GM12874 (cell line): ENCODE results near the gene GTF2F2.

Experiments
- TF ChIP-seq, protein P1 (sequence below): IDR thresholded peaks from 2 replicates; pipeline ENCODE4 v1.5.1; 2011; ENCODE audit warnings: low read depth, mild to moderate bottlenecking, control low read depth, low read length, moderate library complexity; ENCODE audit not compliant: insufficient read depth

Gene GTF2F2

DNA sequence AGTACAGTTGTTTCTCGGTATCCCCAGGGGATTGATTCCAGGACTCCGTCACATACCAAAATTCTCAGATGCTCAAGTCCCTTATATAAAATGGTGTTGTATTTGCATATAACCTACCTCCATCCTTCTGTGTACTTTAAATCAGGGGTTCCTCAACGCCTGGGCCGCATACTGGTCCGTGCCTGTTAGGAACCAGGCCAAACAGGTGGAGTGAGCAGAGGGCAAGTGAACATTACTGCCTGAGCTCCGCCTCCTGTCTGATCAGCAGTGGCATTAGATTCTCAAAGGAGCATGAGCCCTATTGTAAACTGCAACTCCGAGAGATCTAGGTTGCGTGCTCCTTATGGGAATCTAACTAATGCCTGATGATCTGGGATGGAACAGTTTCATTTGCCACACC lies 122.8 kb downstream of the GTF2F2 start:
- TF ChIP-seq, protein P1, sequence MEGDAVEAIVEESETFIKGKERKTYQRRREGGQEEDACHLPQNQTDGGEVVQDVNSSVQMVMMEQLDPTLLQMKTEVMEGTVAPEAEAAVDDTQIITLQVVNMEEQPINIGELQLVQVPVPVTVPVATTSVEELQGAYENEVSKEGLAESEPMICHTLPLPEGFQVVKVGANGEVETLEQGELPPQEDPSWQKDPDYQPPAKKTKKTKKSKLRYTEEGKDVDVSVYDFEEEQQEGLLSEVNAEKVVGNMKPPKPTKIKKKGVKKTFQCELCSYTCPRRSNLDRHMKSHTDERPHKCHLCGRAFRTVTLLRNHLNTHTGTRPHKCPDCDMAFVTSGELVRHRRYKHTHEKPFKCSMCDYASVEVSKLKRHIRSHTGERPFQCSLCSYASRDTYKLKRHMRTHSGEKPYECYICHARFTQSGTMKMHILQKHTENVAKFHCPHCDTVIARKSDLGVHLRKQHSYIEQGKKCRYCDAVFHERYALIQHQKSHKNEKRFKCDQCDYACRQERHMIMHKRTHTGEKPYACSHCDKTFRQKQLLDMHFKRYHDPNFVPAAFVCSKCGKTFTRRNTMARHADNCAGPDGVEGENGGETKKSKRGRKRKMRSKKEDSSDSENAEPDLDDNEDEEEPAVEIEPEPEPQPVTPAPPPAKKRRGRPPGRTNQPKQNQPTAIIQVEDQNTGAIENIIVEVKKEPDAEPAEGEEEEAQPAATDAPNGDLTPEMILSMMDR = no peak

DNA sequence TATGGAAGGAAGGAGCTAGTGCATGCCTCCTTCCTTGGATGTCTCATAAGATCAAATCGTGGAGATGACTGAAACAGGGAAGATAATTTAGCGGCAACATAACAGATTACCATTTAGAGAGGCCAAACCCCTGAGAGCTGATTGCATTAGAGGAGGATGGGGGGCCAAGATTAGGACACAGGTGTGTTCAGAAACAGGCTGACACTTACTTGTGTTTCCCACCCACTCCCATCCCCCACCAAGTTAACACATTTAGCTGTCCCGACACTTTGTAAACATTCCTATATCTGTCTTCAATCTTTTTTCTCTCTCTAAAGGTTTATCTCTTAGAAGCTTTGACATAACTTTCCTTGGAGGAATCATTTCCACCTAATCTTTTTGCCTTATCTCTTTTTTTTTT lies 129.4 kb downstream of the GTF2F2 start:
- TF ChIP-seq, protein P1 = no peak

DNA sequence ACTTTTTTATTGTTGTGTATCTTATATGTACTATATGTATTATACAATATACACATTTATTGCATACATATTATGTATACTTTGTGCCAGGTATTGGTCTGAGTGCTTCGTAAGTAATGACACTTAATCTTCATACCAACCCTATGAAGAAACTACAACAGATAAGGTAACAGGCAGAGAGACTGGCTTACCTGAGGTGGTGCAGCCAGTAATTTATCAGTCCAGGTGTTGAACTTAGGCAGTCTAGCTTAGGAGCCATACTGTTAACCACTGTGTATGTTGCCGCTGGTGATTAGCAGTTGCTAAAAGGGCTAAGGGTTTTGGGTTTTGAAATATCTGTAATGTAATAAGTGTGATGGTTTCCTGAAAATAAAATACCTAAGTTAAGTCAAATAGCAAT lies 134.1 kb downstream of the GTF2F2 start:
- TF ChIP-seq, protein P1 = no peak

DNA sequence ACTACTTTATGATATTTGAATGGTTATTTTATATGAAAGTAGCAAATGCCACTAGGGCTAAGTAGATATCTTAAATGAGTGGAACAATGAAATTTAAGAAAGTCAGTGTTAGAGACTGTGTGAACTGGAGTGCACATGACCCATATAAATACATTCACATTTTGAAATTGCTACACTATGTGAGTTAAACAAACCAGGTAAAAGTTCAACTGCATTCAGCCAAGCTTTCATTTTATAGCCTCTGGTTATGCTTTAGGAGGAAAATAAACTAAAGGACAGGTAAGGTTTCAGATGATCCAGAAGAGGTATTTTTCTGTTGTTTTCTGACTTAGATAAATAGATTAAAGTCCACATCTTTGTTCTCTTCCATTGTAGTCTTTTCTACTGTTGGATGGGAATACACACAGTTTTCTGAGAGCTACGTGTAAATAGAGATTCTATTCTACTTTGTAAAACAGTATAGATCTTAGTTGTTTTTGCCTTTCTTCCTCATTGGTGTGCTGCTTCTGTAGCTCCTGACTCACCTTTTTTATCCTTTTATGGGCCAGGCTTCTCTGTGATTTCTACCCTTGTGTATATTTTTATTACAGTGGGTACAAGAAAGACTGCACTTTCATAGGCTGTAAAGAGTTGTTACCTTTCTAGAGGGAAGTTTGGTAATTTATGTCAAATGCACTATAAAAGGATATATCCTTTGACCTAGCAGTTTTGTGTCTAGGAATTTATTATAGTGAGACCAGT lies 135.1 kb downstream of the GTF2F2 start:
- TF ChIP-seq, protein P1 = no peak

DNA sequence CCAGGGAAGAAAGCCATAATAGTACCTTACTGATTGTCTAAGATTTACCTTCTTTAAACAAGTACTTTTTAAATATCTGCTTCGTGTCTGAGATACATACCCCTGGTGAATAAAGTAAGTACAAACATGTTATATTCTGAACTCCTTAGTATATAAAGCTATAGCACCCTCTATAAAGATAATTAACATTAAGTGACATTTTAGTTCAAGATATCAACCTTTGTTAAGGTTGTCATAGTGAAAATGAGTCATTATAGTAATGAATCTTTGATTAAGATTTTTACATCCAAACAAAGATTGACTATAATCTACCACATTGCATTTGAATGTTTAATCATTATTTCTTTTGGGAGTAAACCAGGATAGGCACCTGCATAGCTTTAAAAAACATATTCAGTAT lies 135.9 kb downstream of the GTF2F2 start:
- TF ChIP-seq, protein P1 = no peak

DNA sequence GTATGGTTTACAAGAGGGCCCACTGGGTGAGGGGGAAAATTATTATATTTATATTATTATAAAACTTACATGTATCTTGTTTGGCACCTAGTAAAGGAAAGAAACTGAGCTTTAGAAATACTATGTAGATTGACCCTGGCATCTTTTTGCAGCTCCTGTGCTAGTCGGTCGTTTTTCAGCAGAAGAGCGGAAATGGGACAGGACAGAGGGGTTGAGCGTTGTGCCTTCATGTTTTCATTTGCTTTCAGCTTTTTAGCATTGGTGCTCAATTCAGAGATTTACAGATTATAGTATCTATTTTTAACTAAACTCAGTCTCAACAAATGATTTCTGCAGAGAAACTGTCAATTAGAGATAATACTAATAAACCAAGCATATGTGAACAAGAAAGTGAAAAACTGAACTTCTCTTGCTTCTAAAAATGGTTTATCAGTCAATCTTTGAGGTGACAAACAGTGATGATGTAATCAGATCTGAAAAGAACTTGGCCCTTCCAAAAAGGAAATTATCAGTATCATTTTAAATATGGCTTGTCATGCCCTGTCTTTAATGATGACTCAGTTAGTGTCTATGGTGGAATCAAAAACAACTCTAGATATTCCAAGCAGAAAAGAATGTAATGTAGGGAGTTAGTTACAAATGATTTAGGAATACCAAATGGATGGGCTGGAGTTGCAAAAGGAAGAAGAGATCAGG lies 137.5 kb downstream of the GTF2F2 start:
- TF ChIP-seq, protein P1 = no peak

DNA sequence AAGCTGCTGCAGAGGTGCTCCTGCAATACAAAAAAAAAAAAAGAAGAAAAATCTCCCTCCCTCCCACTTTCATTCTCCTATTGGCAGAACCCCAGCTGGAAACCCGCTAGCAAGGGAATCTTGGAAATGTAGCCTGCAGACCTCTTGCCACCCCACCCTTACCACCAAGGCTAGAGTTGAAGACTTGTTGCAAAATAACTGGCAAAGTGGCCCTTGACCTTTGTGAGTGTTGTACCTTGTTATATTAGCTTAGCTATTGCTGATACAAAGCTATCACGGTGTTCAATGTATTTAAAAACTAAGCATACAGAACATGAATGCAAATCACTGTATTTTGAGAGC lies 138.0 kb downstream of the GTF2F2 start:
- TF ChIP-seq, protein P1 = no peak
